HepG2 (cell line): Measurements from ENCODE around the gene TGM5. TPM values are rescaled to one million over a fixed set of nuclear protein-coding genes. Genes with fewer than 3 reads are reported as not detected.

Experiments used
- ATAC-seq: fragments of 200-7000 bp; cut with Tn5 transposase; 3 replicates; pipeline ENCODE4 v1.9.1; 2020; ENCODE audit warnings: mild to moderate bottlenecking, moderate library complexity
- BruUV-seq: library from RNA; stranded (reverse); fragments of 400-500 nt; replicated peaks from 2 replicates; lab custom pipeline; 2021; lab: Mats Ljungman, UMichigan
- CTCF ChIA-PET: fragments of 300-600 bp; formaldehyde crosslinking; extraction: SDS; loops from one replicate; lab custom pipeline; 2021; ENCODE audit warnings: low total read pairs, inconsistent platforms, low intra/inter-chr PET ratio; lab: Yijun Ruan, JAX
- POLR2A ChIA-PET: fragments of 350-600 bp; sonication (Branson Sonifier 250); formaldehyde crosslinking; loops from one replicate; lab custom pipeline; 2020; ENCODE audit warnings: antibody characterized with exemption, inconsistent platforms; lab: Yijun Ruan, JAX
- DNase-seq: peaks from one replicate; pipeline ENCODE4 v3.0.0-alpha.2; 2015; ENCODE audit warnings: low spot score
- FAIRE-seq: peaks from 3 replicates; lab custom pipeline; 2011; peaks lifted over from hg19 to GRCh38; lab: Jason Lieb, UNC
- H2AFZ ChIP-seq: one replicate; pipeline ENCODE4 v1.6.1; 2011; ENCODE audit warnings: low read length, inconsistent platforms
- H3K27ac ChIP-seq: fragments of 300-600 bp; 3 replicates; pipeline ENCODE4 v1.8.0; 2011; ENCODE audit warnings: mixed run types, mild to moderate bottlenecking, mixed read lengths, low read length, inconsistent platforms; ENCODE audit not compliant: insufficient read depth; ENCODE audit errors: extremely low read length
- H3K27me3 ChIP-seq, 2 experiments: fragments of 200-600 bp in 1 of 2; 2 replicates in 1 of 2; 3 replicates in 1 of 2; pipeline versions ENCODE4 v1.6.0 to v1.8.0; 2011; ENCODE audit warnings: low read length in 2 of 2, mild to moderate bottlenecking in 2 of 2, moderate library complexity in 2 of 2, inconsistent platforms in 1 of 2; ENCODE audit not compliant: insufficient read depth in 2 of 2, control insufficient read depth in 1 of 2
- H3K36me3 ChIP-seq, 2 experiments: fragments of 200-600 bp in 1 of 2; replicated peaks in 1 of 2; 2 replicates in 1 of 2; 3 replicates in 1 of 2; pipeline versions ENCODE4 v1.5.1 to v1.8.0; 2011; ENCODE audit warnings: low read length in 2 of 2, inconsistent platforms in 1 of 2; ENCODE audit not compliant: insufficient read depth in 2 of 2, control insufficient read depth in 1 of 2
- H3K4me1 ChIP-seq: 2 replicates; pipeline ENCODE4 v1.5.1; 2012; ENCODE audit warnings: low read length, inconsistent platforms; ENCODE audit not compliant: insufficient read depth
- H3K4me2 ChIP-seq: 2 replicates; pipeline ENCODE4 v1.6.0; 2011; ENCODE audit warnings: low read depth, low read length, inconsistent platforms
- H3K4me3 ChIP-seq, 3 experiments: fragments of 200-600 bp in 1 of 3; sonication (generic), shearing (Covaris generic) in 1 of 3; replicated peaks in 1 of 3; 2 replicates each; pipeline ENCODE4 v1.5.1; 2011 to 2016; ENCODE audit warnings: low read length in 3 of 3, inconsistent platforms in 2 of 3, low read depth in 2 of 3, mild to moderate bottlenecking in 2 of 3, control low read depth in 1 of 3, mixed read lengths in 1 of 3; ENCODE audit not compliant: insufficient read depth in 1 of 3
- H3K79me2 ChIP-seq: one replicate; pipeline ENCODE4 v1.6.1; 2011; ENCODE audit warnings: low read length, inconsistent platforms; ENCODE audit not compliant: insufficient read depth
- H3K9ac ChIP-seq: 2 replicates; pipeline ENCODE4 v1.6.0; 2011; ENCODE audit warnings: mild to moderate bottlenecking, low read depth, low read length, inconsistent platforms; ENCODE audit not compliant: insufficient read depth
- H3K9me3 ChIP-seq: 2 replicates; pipeline ENCODE4 v1.5.1; 2012; ENCODE audit warnings: mild to moderate bottlenecking, low read length
- H4K20me1 ChIP-seq: 2 replicates; pipeline ENCODE4 v1.6.0; 2011; ENCODE audit warnings: inconsistent platforms, mild to moderate bottlenecking, low read length, moderate library complexity; ENCODE audit not compliant: insufficient read depth
- AKAP8 ChIP-seq: sonication (generic); formaldehyde crosslinking; IDR thresholded peaks from 2 replicates; pipeline ENCODE4 v1.5.1; 2020; ENCODE audit warnings: mild to moderate bottlenecking, missing genetic modification reagents
- FOXK1 ChIP-seq: sonication (generic); formaldehyde crosslinking; IDR thresholded peaks from 2 replicates; pipeline ENCODE4 v1.4.0; 2020; ENCODE audit warnings: low read depth, missing genetic modification reagents, borderline replicate concordance
- JUND ChIP-seq: sonication (generic); formaldehyde crosslinking; IDR thresholded peaks from 2 replicates; pipeline ENCODE4 v1.8.0; 2022; ENCODE audit warnings: mild to moderate bottlenecking, missing genetic modification reagents
- PAF1 ChIP-seq: IDR thresholded peaks from 2 replicates; pipeline ENCODE4 v1.6.1; 2016; ENCODE audit warnings: missing genetic modification reagents, missing compliant biosample characterization
- PHB2 ChIP-seq: fragments of 450-650 bp; IDR thresholded peaks from 2 replicates; pipeline ENCODE4 v1.6.1; 2018; ENCODE audit not compliant: partially characterized antibody
- SNRNP70 ChIP-seq: fragments of 200-400 bp; formaldehyde crosslinking; IDR thresholded peaks from 2 replicates; pipeline ENCODE4 v1.6.1; 2017; ENCODE audit warnings: mild to moderate bottlenecking, low read depth, low read length, moderate library complexity
- SOX13 ChIP-seq, 3 experiments: fragments of 450-650 bp in 1 of 3; sonication (generic) in 1 of 3; formaldehyde crosslinking in 1 of 3; IDR thresholded peaks in 2 of 3; conservative IDR thresholded peaks in 1 of 3; 2 replicates each; pipeline versions ENCODE4 v1.5.0 to v1.6.1; 2016 to 2020; ENCODE audit warnings: antibody characterized with exemption in 1 of 3, mild to moderate bottlenecking in 1 of 3, missing compliant biosample characterization in 1 of 3, missing genetic modification reagents in 1 of 3, moderate library complexity in 1 of 3
- TMF1 ChIP-seq: sonication (generic); formaldehyde crosslinking; IDR thresholded peaks from 2 replicates; pipeline ENCODE4 v1.8.1; 2022; ENCODE audit warnings: low read depth, missing genetic modification reagents
- ZFX ChIP-seq: sonication (generic); formaldehyde crosslinking; IDR thresholded peaks from 2 replicates; pipeline ENCODE4 v1.4.0; 2020; ENCODE audit warnings: mild to moderate bottlenecking, low read depth, missing genetic modification reagents, moderate library complexity
- ZNF17 ChIP-seq: sonication (generic); formaldehyde crosslinking; IDR thresholded peaks from 2 replicates; pipeline ENCODE4 v1.5.0; 2020; ENCODE audit warnings: mild to moderate bottlenecking, missing genetic modification reagents
- ZNF660 ChIP-seq: sonication (generic); formaldehyde crosslinking; IDR thresholded peaks from 2 replicates; pipeline ENCODE4 v1.5.1; 2020; ENCODE audit warnings: mild to moderate bottlenecking, low read depth, missing genetic modification reagents, borderline replicate concordance
- ZNF737 ChIP-seq: sonication (generic); formaldehyde crosslinking; IDR thresholded peaks from 2 replicates; pipeline ENCODE4 v1.5.0; 2020; ENCODE audit warnings: missing genetic modification reagents, mild to moderate bottlenecking, borderline replicate concordance
- WGBS: methylation state at CpG from one replicate; pipeline ENCODE4 v1.1.6; 2017; ENCODE audit warnings: low lambda C conversion rate; 5-methylcytosine and 5-hydroxymethylcytosine counted together
- in situ Hi-C: cut with HindIII; loops from 2 replicates; pipeline ENCODE4 v1.10.0; 2017; ENCODE audit warnings: low pct_unique_long_range_greater_than_20kb; ENCODE audit not compliant: extremely low pct_ligation_motif_present
- intact Hi-C: fragments of 100-400 bp; cut with micrococcal nuclease; formaldehyde crosslinking; loops from one replicate; pipeline ENCODE4 v1.10.0; 2022; ENCODE audit not compliant: unreplicated experiment
- polyA plus RNA-seq, 8 experiments: library from polyadenylated mRNA; depleted of rRNA in 3 of 8; stranded (reverse) in 7 of 8; unstranded in 1 of 8; fragments of >200 nt; fragmentation: Illumina TruSeq in 4 of 8; extraction: Trizol in 4 of 8; gene quantifications; 2 replicates each; pipeline versions ENCODE4 v1.2.1 to v1.2.3, GENCODE V29; 2011 to 2016; ENCODE audit warnings: low read depth in 4 of 8, missing spikeins in 1 of 8, mixed read lengths in 1 of 8; ENCODE audit not compliant: insufficient read depth in 1 of 8
- total RNA-seq, 5 experiments: library from RNA; depleted of rRNA; stranded (reverse); fragments of >200 nt; fragmentation: Illumina TruSeq; extraction: Trizol; gene quantifications; 2 replicates each; pipeline ENCODE4 v1.2.3, GENCODE V29; 2016; ENCODE audit warnings: low read depth in 1 of 5
- TF ChIP-seq, protein P1 (sequence below), 2 experiments: IDR thresholded peaks; 2 replicates each; pipeline ENCODE4 v1.6.1; 2011 to 2012; ENCODE audit warnings: low read length in 2 of 2, borderline replicate concordance in 1 of 2, low read depth in 1 of 2, mild to moderate bottlenecking in 1 of 2, moderate library complexity in 1 of 2
- TF ChIP-seq, protein P2 (sequence below): sonication (generic); formaldehyde crosslinking; IDR thresholded peaks from 2 replicates; pipeline ENCODE4 v1.4.0; 2020; ENCODE audit warnings: missing genetic modification reagents
- TF ChIP-seq, protein P3 (sequence below): sonication (generic); formaldehyde crosslinking; IDR thresholded peaks from 2 replicates; pipeline ENCODE4 v1.5.0; 2020; ENCODE audit warnings: missing genetic modification reagents
- TF ChIP-seq, protein P4 (sequence below): sonication (generic); formaldehyde crosslinking; IDR thresholded peaks from 2 replicates; pipeline ENCODE4 v1.8.0; 2022; ENCODE audit warnings: mild to moderate bottlenecking, missing genetic modification reagents

The TGM5 gene
- total and polyA plus RNA-seq, 2 of the 13 experiments (the other 11 are each of a cell fraction or from before 2014, with no cell fraction given) = 0.18 to 0.65 TPM

- in situ Hi-C loops (loop anchor here (25.0 kb wide), 1 partner anchor 499 kb away; no protein-coding TSS in a partner anchor), intact Hi-C loops (no loop called here)
- no peak overlapping the region for H3K4me3 ChIP-seq
- no peak overlapping the region for H2AFZ ChIP-seq
- peaks cover 1 to 61% of the 10 kb centered on the region in 2 experiments; a peak in 3 of 5 replicates for H3K27me3 ChIP-seq
- no peaks in the 10 kb centered on the region for H4K20me1 ChIP-seq
- no peak for DNase-seq
- no peak for TF ChIP-seq JUND (CRISPR knock-in tag)
- no peak for TF ChIP-seq FOXK1 (CRISPR knock-in tag)
- TF ChIP-seq, protein P1, sequence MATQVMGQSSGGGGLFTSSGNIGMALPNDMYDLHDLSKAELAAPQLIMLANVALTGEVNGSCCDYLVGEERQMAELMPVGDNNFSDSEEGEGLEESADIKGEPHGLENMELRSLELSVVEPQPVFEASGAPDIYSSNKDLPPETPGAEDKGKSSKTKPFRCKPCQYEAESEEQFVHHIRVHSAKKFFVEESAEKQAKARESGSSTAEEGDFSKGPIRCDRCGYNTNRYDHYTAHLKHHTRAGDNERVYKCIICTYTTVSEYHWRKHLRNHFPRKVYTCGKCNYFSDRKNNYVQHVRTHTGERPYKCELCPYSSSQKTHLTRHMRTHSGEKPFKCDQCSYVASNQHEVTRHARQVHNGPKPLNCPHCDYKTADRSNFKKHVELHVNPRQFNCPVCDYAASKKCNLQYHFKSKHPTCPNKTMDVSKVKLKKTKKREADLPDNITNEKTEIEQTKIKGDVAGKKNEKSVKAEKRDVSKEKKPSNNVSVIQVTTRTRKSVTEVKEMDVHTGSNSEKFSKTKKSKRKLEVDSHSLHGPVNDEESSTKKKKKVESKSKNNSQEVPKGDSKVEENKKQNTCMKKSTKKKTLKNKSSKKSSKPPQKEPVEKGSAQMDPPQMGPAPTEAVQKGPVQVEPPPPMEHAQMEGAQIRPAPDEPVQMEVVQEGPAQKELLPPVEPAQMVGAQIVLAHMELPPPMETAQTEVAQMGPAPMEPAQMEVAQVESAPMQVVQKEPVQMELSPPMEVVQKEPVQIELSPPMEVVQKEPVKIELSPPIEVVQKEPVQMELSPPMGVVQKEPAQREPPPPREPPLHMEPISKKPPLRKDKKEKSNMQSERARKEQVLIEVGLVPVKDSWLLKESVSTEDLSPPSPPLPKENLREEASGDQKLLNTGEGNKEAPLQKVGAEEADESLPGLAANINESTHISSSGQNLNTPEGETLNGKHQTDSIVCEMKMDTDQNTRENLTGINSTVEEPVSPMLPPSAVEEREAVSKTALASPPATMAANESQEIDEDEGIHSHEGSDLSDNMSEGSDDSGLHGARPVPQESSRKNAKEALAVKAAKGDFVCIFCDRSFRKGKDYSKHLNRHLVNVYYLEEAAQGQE (IDR thresholded peaks at IDR 0.05; ENCODE audit: borderline replicate concordance in 1 of 2, low read depth in 1 of 2, low read length in 2 of 2) = no peak
- TF ChIP-seq, protein P2, sequence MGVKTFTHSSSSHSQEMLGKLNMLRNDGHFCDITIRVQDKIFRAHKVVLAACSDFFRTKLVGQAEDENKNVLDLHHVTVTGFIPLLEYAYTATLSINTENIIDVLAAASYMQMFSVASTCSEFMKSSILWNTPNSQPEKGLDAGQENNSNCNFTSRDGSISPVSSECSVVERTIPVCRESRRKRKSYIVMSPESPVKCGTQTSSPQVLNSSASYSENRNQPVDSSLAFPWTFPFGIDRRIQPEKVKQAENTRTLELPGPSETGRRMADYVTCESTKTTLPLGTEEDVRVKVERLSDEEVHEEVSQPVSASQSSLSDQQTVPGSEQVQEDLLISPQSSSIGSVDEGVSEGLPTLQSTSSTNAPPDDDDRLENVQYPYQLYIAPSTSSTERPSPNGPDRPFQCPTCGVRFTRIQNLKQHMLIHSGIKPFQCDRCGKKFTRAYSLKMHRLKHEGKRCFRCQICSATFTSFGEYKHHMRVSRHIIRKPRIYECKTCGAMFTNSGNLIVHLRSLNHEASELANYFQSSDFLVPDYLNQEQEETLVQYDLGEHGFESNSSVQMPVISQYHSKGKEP (CRISPR knock-in tag) = no peak
- no peak for TF ChIP-seq PAF1 (CRISPR knock-in tag)
- TF ChIP-seq ZNF737 (CRISPR knock-in tag) = no peak
- TF ChIP-seq, protein P3, sequence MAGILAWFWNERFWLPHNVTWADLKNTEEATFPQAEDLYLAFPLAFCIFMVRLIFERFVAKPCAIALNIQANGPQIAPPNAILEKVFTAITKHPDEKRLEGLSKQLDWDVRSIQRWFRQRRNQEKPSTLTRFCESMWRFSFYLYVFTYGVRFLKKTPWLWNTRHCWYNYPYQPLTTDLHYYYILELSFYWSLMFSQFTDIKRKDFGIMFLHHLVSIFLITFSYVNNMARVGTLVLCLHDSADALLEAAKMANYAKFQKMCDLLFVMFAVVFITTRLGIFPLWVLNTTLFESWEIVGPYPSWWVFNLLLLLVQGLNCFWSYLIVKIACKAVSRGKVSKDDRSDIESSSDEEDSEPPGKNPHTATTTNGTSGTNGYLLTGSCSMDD = no peak
- TF ChIP-seq AKAP8 (CRISPR knock-in tag) = no peak
- no peak for TF ChIP-seq SNRNP70
- no peak for TF ChIP-seq TMF1 (CRISPR knock-in tag)
- no peak for TF ChIP-seq ZNF17
- TF ChIP-seq, protein P4, sequence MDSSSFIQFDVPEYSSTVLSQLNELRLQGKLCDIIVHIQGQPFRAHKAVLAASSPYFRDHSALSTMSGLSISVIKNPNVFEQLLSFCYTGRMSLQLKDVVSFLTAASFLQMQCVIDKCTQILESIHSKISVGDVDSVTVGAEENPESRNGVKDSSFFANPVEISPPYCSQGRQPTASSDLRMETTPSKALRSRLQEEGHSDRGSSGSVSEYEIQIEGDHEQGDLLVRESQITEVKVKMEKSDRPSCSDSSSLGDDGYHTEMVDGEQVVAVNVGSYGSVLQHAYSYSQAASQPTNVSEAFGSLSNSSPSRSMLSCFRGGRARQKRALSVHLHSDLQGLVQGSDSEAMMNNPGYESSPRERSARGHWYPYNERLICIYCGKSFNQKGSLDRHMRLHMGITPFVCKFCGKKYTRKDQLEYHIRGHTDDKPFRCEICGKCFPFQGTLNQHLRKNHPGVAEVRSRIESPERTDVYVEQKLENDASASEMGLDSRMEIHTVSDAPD (CRISPR knock-in tag) = no peak
- TF ChIP-seq ZNF660 (CRISPR knock-in tag) = no peak
- no peak for TF ChIP-seq SOX13 (IDR thresholded peaks at IDR 0.05)
- TF ChIP-seq SOX13 (CRISPR knock-in tag; conservative IDR thresholded peaks at IDR 0.05 in 1 of 2, IDR thresholded peaks at IDR 0.05 in 1 of 2) = no peak
- no peak for TF ChIP-seq PHB2
- TF ChIP-seq ZFX (CRISPR knock-in tag) = no peak
- no peaks in the 10 kb centered on the region for H3K79me2 ChIP-seq
- ChIA-PET POLR2A (no interaction called here), CTCF (no interaction called here)
- no peak overlapping the region for H3K4me2 ChIP-seq
- no peak overlapping the region for H3K27ac ChIP-seq
- no peaks in the 10 kb centered on the region for H3K36me3 ChIP-seq
- BruUV-seq = no TSS peak
- H3K9me3 ChIP-seq = no peaks in the 10 kb centered on the region
- H3K4me1 ChIP-seq = no peaks in the 10 kb centered on the region
- ATAC-seq = no peak
- FAIRE-seq = no peak
- no peak overlapping the region for H3K9ac ChIP-seq
- 8% methylated on average over 1 of the region's 4 CpGs for WGBS
Observed at GRCh38 chr15:43211224-43211735, 55.4 kb downstream of the TGM5 start.
